Measurements from ENCODE around the gene EFNA3.

The EFNA3 gene

GRCh38 chr1:155083865-155084721 lies 5.5 kb downstream of the EFNA3 start:
- no peak for FAIRE-seq

GRCh38 chr1:155084722-155085503 lies 6.3 kb downstream of the EFNA3 start:
- FAIRE-seq: peak; percentile 95

GRCh38 chr1:155085504-155086127 lies 7.0 kb downstream of the EFNA3 start:
- no peak for FAIRE-seq

- FAIRE-seq: no peak
These were observed 7.6 kb downstream of the EFNA3 start for GRCh38 chr1:155086128-155086741.

GRCh38 chr1:155086856-155087535 lies 8.4 kb downstream of the EFNA3 start:
- FAIRE-seq: no peak

- FAIRE-seq: peak; percentile 55
These were observed 12.7 kb downstream of the EFNA3 start for GRCh38 chr1:155091071-155092051.

- no peak for FAIRE-seq
These were observed 13.5 kb downstream of the EFNA3 start for GRCh38 chr1:155092131-155092530.

- no peak for FAIRE-seq
These were observed 14.0 kb downstream of the EFNA3 start for GRCh38 chr1:155092641-155093040.

GRCh38 chr1:155093911-155094621 lies 15.4 kb downstream of the EFNA3 start:
- FAIRE-seq: peak; percentile 89

- FAIRE-seq: no peak
These were observed 15.9 kb downstream of the EFNA3 start for GRCh38 chr1:155094622-155094948.

DNA sequence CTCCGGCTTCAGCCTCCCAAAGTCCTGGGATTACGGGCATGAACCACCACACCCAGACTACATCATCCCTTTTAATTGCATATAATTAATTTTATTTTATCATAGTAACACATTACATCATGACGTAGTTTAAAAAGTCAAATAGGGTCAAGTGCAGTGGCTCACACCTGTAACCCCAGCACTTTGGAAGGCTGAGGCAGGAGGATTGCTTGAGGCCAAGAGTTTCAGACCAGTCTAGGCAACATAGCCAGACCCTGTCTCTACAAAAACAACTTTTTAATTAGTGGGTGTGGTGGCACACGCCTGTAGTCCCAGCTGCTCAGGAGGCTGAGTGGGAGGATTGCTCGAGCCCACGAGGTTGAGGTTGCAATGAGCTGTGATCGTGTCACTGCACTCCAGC lies 20.7 kb downstream of the EFNA3 start:
- no peak for FAIRE-seq

DNA sequence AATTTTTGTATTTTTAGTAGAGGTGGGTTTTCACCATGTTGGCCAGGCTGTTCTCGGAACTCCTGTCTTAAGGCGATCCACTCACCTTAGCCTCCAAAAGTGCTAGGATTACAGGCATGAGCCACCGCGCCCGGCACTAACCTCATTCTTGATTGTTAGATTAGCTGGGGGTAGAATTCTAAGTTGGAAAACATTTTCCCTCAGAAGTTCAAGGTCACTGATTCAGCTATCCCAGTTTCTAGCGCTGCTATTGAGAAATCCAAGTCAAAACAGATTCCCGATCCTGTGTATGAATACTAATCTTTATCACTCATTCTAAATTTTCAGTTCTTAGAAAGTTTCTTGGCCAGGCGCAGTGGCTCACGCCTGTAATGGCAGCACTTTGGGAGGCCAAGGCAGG lies 24.7 kb downstream of the EFNA3 start:
- FAIRE-seq: no peak

- FAIRE-seq: no peak
These were observed 26.2 kb downstream of the EFNA3 start for GRCh38 chr1:155104605-155105534.

GRCh38 chr1:155105604-155106011 lies 27.0 kb downstream of the EFNA3 start:
- no peak for FAIRE-seq

- no peak for FAIRE-seq
These were observed 28.2 kb downstream of the EFNA3 start for GRCh38 chr1:155106862-155107261.

- no peak for FAIRE-seq
These were observed 28.9 kb downstream of the EFNA3 start for GRCh38 chr1:155107309-155108264.

DNA sequence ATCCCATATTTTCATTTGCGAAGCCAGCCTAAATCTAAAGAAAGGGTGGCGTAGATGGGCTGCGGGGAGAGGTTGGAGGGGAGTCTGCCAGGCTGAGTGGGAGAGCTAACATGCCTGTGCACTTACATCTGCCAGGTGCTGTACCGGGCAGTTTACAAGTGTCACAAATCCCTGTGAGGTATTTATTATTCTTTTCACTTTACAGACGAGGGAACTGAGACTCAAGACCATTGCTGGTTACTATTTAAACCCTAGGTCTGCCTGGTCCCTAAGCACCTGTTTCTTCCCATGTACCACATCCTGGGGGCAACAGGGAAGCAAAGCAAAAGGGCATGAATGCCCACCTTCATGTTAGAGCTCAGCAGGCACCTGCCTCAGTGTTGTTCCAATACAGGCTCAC lies 29.7 kb downstream of the EFNA3 start:
- no peak for FAIRE-seq

- no peak for FAIRE-seq
These were observed 31.7 kb downstream of the EFNA3 start for GRCh38 chr1:155110381-155110780.
